ENCODE measurements around the gene RARS1.

The RARS1 gene

DNA sequence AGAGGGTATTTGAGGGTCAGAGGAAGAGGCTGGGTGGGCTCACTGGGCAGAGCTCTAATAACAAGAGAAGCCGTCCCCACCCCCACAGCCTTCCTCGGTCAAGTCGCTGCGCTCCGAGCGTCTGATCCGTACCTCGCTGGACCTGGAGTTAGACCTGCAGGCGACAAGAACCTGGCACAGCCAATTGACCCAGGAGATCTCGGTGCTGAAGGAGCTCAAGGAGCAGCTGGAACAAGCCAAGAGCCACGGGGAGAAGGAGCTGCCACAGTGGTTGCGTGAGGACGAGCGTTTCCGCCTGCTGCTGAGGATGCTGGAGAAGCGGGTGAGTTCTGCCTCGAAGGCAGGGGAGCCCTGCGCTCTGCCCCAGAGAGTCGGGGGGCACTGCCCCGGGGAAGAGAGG is 21.6 kb upstream of the RARS1 start:
- DNase-seq (ENCODE audit: low spot score): no peak
- in situ Hi-C loops (cut with MboI; ENCODE audit: low pct_unique_long_range_greater_than_20kb, low sequenced_read_pairs, unreplicated experiment): no loop called here
- TF ChIP-seq, protein P1, sequence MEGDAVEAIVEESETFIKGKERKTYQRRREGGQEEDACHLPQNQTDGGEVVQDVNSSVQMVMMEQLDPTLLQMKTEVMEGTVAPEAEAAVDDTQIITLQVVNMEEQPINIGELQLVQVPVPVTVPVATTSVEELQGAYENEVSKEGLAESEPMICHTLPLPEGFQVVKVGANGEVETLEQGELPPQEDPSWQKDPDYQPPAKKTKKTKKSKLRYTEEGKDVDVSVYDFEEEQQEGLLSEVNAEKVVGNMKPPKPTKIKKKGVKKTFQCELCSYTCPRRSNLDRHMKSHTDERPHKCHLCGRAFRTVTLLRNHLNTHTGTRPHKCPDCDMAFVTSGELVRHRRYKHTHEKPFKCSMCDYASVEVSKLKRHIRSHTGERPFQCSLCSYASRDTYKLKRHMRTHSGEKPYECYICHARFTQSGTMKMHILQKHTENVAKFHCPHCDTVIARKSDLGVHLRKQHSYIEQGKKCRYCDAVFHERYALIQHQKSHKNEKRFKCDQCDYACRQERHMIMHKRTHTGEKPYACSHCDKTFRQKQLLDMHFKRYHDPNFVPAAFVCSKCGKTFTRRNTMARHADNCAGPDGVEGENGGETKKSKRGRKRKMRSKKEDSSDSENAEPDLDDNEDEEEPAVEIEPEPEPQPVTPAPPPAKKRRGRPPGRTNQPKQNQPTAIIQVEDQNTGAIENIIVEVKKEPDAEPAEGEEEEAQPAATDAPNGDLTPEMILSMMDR (IDR thresholded peaks at IDR 0.05; ENCODE audit: extremely low read depth, insufficient read depth, missing control alignments): no peak

DNA sequence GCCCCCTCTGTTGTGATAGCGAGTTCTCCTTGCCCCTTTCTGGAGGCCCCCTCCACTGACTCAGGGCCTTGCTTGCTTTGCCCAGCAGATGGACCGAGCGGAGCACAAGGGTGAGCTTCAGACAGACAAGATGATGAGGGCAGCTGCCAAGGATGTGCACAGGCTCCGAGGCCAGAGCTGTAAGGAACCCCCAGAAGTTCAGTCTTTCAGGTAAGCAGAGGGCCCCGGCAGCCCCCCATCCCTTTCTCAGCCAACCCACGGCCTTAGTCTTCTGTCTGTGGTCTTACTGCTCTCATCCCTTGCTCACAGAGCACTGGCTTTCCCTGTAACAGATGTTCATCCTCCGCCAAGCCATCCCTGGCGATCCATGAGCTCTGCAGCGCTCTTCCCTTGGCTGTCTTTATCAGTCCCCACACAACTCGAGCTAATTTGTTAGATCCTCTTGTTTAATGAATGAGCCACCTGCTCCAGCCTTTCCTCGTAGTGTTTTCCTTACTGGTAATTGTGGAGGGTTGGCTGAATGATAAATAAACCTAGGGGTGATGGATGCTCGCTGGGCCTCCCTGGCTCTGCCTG is 18.4 kb upstream of the RARS1 start:
- in situ Hi-C loops (cut with MboI; ENCODE audit: low pct_unique_long_range_greater_than_20kb, low sequenced_read_pairs, unreplicated experiment): no loop called here
- TF ChIP-seq, protein P1 (IDR thresholded peaks at IDR 0.05; ENCODE audit: extremely low read depth, insufficient read depth, missing control alignments): no peak

DNA sequence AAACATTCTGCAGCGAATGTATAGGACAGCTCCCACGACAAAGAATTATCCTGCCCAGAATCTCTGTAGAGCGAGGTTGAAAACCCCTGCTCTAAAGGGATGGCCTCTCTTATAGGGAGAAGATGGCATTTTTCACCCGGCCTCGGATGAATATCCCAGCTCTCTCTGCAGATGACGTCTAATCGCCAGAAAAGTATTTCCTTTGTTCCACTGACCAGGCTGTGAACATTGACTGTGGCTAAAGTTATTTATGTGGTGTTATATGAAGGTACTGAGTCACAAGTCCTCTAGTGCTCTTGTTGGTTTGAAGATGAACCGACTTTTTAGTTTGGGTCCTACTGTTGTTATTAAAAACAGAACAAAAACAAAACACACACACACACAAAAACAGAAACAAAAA is 17.4 kb upstream of the RARS1 start:
- DNase-seq (ENCODE audit: low spot score): no peak
- in situ Hi-C loops (cut with MboI; ENCODE audit: low pct_unique_long_range_greater_than_20kb, low sequenced_read_pairs, unreplicated experiment): no loop called here
- TF ChIP-seq, protein P1 (IDR thresholded peaks at IDR 0.05; ENCODE audit: extremely low read depth, insufficient read depth, missing control alignments): no peak

More for the DNA sequence above, 18.4 kb upstream of the RARS1 start:
- no peak for DNase-seq (ENCODE audit: low spot score)

DNA sequence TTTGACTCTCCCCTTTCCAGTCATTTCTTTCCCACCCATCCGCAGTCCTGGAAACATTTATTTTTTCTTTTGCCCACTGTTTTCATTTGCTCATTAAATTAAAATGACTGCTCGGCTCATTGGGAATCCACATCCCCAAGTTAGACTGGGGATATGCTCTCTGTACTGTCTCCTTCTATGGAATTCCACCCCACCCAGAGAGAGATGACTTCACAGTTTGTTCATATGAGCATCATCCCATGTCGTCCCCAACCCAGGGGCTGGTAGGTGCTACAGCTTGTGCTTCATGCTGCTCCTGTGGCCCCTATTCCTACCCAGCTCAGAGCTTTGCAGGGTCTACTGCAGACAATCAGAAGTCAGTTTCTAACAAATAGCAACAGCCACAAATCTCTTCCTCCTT is 16.5 kb upstream of the RARS1 start:
- TF ChIP-seq, protein P1 (IDR thresholded peaks at IDR 0.05; ENCODE audit: extremely low read depth, insufficient read depth, missing control alignments): no peak
- DNase-seq (ENCODE audit: low spot score): no peak
- in situ Hi-C loops (cut with MboI; ENCODE audit: low pct_unique_long_range_greater_than_20kb, low sequenced_read_pairs, unreplicated experiment): no loop called here

DNA sequence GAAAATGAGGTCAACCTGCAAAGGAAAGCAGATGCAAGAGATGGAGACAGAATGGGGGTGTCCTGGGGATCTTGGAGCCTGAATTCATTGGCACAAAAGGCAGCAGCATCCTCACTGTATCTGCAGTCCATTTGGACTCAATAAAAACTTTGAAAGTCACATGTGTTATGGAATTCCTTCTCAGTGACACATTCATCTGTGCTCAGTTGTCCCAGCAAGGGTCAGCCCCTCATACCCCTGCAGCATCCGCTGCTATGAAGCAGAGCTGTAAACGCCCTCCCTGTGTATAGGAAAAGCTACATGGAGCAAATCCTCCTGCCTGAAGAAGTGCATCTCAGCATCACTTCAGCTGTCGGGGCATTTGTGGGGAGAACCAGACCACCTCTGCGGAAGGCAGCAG is 14.5 kb upstream of the RARS1 start:
- TF ChIP-seq, protein P1 (IDR thresholded peaks at IDR 0.05; ENCODE audit: extremely low read depth, insufficient read depth, missing control alignments): no peak
- in situ Hi-C loops (cut with MboI; ENCODE audit: low pct_unique_long_range_greater_than_20kb, low sequenced_read_pairs, unreplicated experiment): no loop called here
- DNase-seq (ENCODE audit: low spot score): no peak

DNA sequence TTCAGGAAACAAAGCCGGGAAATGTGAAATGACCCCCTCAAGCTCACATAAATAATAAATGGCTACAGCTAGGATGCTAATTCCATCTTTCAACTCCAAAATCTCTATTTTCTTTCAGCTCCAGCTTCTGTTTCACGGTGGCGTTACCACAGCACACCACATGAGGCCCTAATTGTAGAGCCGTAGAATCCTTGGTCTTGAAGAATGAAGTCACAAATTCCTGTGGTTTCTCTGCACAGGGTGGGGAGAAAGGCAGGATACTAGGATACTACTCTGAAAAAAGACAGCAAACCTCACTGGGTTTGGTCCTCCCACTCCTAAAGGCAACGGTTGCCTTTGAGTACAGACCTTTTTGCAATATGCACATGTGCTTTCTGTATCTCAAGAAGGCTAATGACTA is 13.9 kb upstream of the RARS1 start:
- TF ChIP-seq, protein P1 (IDR thresholded peaks at IDR 0.05; ENCODE audit: extremely low read depth, insufficient read depth, missing control alignments): no peak
- in situ Hi-C loops (cut with MboI; ENCODE audit: low pct_unique_long_range_greater_than_20kb, low sequenced_read_pairs, unreplicated experiment): no loop called here
- DNase-seq (ENCODE audit: low spot score): no peak

DNA sequence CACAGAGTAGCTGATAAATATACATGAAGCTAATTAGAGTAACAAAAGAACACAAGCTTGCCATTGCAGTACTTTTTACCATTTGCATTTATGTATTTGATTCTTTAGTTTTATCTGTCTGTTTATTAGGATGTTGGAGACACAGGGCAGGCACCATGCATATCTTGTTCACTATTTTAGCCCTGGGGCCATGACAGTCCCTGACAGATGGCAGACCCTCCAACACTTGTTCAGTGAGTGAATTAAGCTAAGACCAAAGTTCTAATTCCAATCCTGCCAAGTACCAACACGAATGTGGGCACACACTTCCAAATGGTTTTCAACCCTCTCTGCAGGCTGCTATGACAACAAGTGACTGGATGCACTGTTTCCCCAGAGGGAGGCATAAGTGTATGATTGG is 12.0 kb upstream of the RARS1 start:
- TF ChIP-seq, protein P1 (IDR thresholded peaks at IDR 0.05; ENCODE audit: extremely low read depth, insufficient read depth, missing control alignments): no peak
- DNase-seq (ENCODE audit: low spot score): no peak
- in situ Hi-C loops (cut with MboI; ENCODE audit: low pct_unique_long_range_greater_than_20kb, low sequenced_read_pairs, unreplicated experiment): no loop called here
